Measurements from ENCODE around the gene PRR20G. TPM values are rescaled to one million over a fixed set of nuclear protein-coding genes. Genes with fewer than 3 reads are reported as not detected.

PRR20G gene
- total and polyA plus RNA-seq, 2 donors (not counting 3 experiments of a cell fraction or from before 2014, with no cell fraction given), result not detected

DNA sequence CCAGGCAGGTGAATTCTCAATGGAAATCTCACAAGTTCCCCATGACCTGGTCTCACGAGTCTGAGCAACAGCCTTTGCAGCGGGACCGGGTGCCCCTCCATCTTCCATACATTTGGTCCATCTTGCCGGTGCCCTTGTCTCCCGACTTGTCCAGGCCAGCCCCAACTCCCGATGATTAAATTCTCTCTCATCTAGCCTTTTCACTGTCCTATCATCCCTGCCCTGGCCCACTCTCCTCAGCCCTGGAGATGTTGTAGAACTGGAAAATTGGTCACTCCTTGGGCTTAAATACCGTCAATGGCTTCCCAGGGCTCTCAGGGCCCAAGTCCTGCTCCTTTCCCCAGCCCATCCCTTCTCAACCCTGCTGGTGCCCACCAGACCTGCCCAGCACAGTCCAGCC, 34.4 kb downstream of the PRR20G start:
- intact Hi-C loops (cut with micrococcal nuclease) (no loop called here), dilution Hi-C loops (cut with MboI; ENCODE audit: extremely low pct_ligation_motif_present, low sequenced_read_pairs) (no loop called here)
- Histone ChIP-seq H3K9ac (replicated peaks; ENCODE audit: extremely low read depth, insufficient read depth, low read length) (no peak overlapping the region), H3K79me2 (ENCODE audit: control insufficient read depth, insufficient read depth, low read length) (no peaks in the 10 kb centered on the region), H3K27me3 (ENCODE audit: control insufficient read depth in 2 of 2, insufficient read depth in 2 of 2, low read length in 2 of 2) (no peaks in the 10 kb centered on the region), H3K4me1 (ENCODE audit: control insufficient read depth, extremely low read depth, insufficient read depth, low read length) (no peaks in the 10 kb centered on the region), H3K27ac (ENCODE audit: insufficient read depth, low read depth, low read length) (no peak overlapping the region), H3K4me3 (replicated peaks in 1 of 3; ENCODE audit: insufficient read depth in 1 of 3, low read depth in 1 of 3, low read length in 3 of 3) (no peak overlapping the region), H3K9me3 (replicated peaks; ENCODE audit: control insufficient read depth, insufficient read depth, low read length) (no peaks in the 10 kb centered on the region), H3K4me2 (ENCODE audit: insufficient read depth, low read length) (no peak overlapping the region), H4K20me1 (replicated peaks; ENCODE audit: control insufficient read depth, extremely low read depth, insufficient read depth, low read length) (no peaks in the 10 kb centered on the region), H3K36me3 (ENCODE audit: control insufficient read depth in 2 of 2, extremely low read depth in 1 of 2, insufficient read depth in 2 of 2, low read length in 2 of 2) (no peaks in the 10 kb centered on the region), H2AFZ (ENCODE audit: low read depth, low read length) (no peak overlapping the region), H3K9me1 (replicated peaks; ENCODE audit: control insufficient read depth, extremely low read depth, insufficient read depth, low read length) (peaks cover 3% of the 10 kb centered on the region)
- no peak for DNase-seq (ENCODE audit: low read depth, low spot score)
- CTCF ChIA-PET, result no interaction called here
- POLR2A ChIA-PET, result no interaction called here
- TF ChIP-seq EZH2 (IDR thresholded peaks at IDR 0.05; ENCODE audit: borderline replicate concordance, low read depth, low read length, severe bottlenecking) (no peak), POLR2AphosphoS5 (IDR thresholded peaks at IDR 0.05; ENCODE audit: insufficient read depth, low read depth, low read length) (no peak), MYC (IDR thresholded peaks at IDR 0.05; ENCODE audit: low read depth, low read length) (no peak), POLR2A (IDR thresholded peaks at IDR 0.05; ENCODE audit: low read depth, low read length) (no peak), GATA2 (IDR thresholded peaks at IDR 0.05; ENCODE audit: insufficient read depth, insufficient read length, low read depth, low read length) (no peak), FOS (IDR thresholded peaks at IDR 0.05; ENCODE audit: borderline replicate concordance, insufficient read depth, low read length) (no peak), JUN (IDR thresholded peaks at IDR 0.05; ENCODE audit: borderline replicate concordance, insufficient read depth, insufficient read length, low read depth) (no peak)
- TF ChIP-seq, protein P1, sequence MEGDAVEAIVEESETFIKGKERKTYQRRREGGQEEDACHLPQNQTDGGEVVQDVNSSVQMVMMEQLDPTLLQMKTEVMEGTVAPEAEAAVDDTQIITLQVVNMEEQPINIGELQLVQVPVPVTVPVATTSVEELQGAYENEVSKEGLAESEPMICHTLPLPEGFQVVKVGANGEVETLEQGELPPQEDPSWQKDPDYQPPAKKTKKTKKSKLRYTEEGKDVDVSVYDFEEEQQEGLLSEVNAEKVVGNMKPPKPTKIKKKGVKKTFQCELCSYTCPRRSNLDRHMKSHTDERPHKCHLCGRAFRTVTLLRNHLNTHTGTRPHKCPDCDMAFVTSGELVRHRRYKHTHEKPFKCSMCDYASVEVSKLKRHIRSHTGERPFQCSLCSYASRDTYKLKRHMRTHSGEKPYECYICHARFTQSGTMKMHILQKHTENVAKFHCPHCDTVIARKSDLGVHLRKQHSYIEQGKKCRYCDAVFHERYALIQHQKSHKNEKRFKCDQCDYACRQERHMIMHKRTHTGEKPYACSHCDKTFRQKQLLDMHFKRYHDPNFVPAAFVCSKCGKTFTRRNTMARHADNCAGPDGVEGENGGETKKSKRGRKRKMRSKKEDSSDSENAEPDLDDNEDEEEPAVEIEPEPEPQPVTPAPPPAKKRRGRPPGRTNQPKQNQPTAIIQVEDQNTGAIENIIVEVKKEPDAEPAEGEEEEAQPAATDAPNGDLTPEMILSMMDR (IDR thresholded peaks at IDR 0.05; ENCODE audit: extremely low read depth in 1 of 2, insufficient read depth in 1 of 2, low read depth in 1 of 2, low read length in 2 of 2), result no peak
- TF ChIP-seq, protein P2, sequence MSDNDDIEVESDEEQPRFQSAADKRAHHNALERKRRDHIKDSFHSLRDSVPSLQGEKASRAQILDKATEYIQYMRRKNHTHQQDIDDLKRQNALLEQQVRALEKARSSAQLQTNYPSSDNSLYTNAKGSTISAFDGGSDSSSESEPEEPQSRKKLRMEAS (IDR thresholded peaks at IDR 0.05; ENCODE audit: insufficient read depth, insufficient read length), result no peak
- FAIRE-seq, result no peak
- no TSS peak for BruUV-seq (replicated peaks)
